RWPE2 (cell line): ENCODE measurements around the gene COL23A1.

Source experiments
- ATAC-seq: fragments of 200-7000 bp; cut with Tn5 transposase; 3 replicates; pipeline ENCODE4 v1.9.1; 2021; ENCODE audit warnings: low read depth
- DNase-seq: peaks from one replicate; pipeline ENCODE4 v3.0.0-alpha.2; 2020; ENCODE audit warnings: low spot score
- H3K27ac ChIP-seq: fragments of 450-650 bp; 2 replicates; pipeline ENCODE4 v1.5.1; 2017; ENCODE audit warnings: mild to moderate bottlenecking; ENCODE audit not compliant: poor library complexity, severe bottlenecking
- H3K27me3 ChIP-seq: fragments of 250-450 bp; sonication (Bioruptor Pico); 2 replicates; pipeline ENCODE4 v1.5.1; 2021; ENCODE audit warnings: mild to moderate bottlenecking, moderate library complexity; ENCODE audit not compliant: insufficient read depth, poor library complexity, severe bottlenecking
- H3K36me3 ChIP-seq: fragments of 250-450 bp; sonication (Bioruptor Pico); 2 replicates; pipeline ENCODE4 v1.5.1; 2020; ENCODE audit warnings: low read depth, mild to moderate bottlenecking, moderate library complexity
- H3K4me1 ChIP-seq: fragments of 250-450 bp; sonication (Bioruptor Pico); 2 replicates; pipeline ENCODE4 v1.5.1; 2021; ENCODE audit warnings: mild to moderate bottlenecking, moderate library complexity; ENCODE audit not compliant: insufficient read depth, poor library complexity, severe bottlenecking
- H3K4me3 ChIP-seq: fragments of 250-450 bp; sonication (Bioruptor Pico); 2 replicates; pipeline ENCODE4 v1.5.1; 2021; ENCODE audit warnings: mild to moderate bottlenecking, moderate library complexity; ENCODE audit not compliant: severe bottlenecking
- H3K9me3 ChIP-seq: fragments of 250-450 bp; sonication (Bioruptor Pico); 2 replicates; pipeline ENCODE4 v1.5.1; 2021; ENCODE audit warnings: mild to moderate bottlenecking, moderate library complexity; ENCODE audit not compliant: severe bottlenecking
- TF ChIP-seq, protein P1 (sequence below): fragments of 450-650 bp; IDR thresholded peaks from one replicate; pipeline ENCODE4 v1.5.1; 2017; ENCODE audit warnings: mild to moderate bottlenecking, moderate library complexity; ENCODE audit not compliant: poor library complexity, severe bottlenecking

The COL23A1 gene

DNA sequence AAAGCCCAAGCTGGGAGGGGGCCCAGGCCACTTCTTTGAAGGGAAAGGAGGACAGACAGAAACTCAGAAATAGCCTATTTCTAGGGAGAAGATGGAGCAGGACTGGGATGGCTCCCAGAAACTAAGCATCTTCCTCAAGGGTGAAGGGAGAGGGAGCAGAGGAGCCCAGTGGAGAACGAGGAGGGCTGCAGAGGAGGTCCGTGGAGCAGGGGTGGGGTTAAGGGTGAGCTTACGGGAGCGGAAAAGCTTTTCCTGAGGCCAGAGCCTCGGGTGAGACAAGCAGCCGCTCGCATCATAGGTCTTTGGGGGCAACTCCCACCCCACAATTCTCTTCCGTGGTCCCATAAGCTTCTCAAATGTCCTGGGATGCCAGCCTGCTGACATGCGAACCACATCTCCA lies 230.5 kb downstream of the COL23A1 start:
- Histone ChIP-seq H3K4me1 (no peaks in the 10 kb centered on the region), H3K4me3 (no peak overlapping the region), H3K9me3 (no peaks in the 10 kb centered on the region), H3K27ac (no peak overlapping the region), H3K36me3 (no peaks in the 10 kb centered on the region), H3K27me3 (peaks cover 12% of the 10 kb centered on the region)
- TF ChIP-seq, protein P1, sequence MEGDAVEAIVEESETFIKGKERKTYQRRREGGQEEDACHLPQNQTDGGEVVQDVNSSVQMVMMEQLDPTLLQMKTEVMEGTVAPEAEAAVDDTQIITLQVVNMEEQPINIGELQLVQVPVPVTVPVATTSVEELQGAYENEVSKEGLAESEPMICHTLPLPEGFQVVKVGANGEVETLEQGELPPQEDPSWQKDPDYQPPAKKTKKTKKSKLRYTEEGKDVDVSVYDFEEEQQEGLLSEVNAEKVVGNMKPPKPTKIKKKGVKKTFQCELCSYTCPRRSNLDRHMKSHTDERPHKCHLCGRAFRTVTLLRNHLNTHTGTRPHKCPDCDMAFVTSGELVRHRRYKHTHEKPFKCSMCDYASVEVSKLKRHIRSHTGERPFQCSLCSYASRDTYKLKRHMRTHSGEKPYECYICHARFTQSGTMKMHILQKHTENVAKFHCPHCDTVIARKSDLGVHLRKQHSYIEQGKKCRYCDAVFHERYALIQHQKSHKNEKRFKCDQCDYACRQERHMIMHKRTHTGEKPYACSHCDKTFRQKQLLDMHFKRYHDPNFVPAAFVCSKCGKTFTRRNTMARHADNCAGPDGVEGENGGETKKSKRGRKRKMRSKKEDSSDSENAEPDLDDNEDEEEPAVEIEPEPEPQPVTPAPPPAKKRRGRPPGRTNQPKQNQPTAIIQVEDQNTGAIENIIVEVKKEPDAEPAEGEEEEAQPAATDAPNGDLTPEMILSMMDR, result no peak
- DNase-seq (no peak), ATAC-seq (no peak)

DNA sequence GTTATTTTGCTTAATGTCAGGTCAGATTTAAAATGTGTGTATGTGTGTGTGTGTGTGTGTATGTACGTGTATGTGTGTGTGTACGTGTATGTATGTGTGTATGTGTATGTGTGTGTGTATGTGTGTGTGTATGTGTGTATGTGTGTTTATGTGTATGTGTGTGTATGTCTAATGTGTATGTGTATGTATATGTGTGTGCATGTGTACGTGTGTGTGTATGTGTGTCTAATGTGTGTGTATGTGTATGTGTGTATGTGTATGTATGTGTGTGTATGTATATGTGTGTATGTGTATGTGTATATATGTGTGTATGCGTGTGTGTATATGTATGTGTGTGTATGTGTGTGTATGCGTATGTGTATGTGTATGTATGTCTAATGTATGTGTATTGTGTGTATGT lies 232.5 kb downstream of the COL23A1 start:
- Histone ChIP-seq H3K27ac (no peak overlapping the region), H3K9me3 (no peaks in the 10 kb centered on the region), H3K4me3 (no peak overlapping the region), H3K36me3 (no peaks in the 10 kb centered on the region), H3K4me1 (no peaks in the 10 kb centered on the region), H3K27me3 (peaks cover 12% of the 10 kb centered on the region)
- TF ChIP-seq, protein P1, result no peak
- ATAC-seq (no peak), DNase-seq (no peak)

DNA sequence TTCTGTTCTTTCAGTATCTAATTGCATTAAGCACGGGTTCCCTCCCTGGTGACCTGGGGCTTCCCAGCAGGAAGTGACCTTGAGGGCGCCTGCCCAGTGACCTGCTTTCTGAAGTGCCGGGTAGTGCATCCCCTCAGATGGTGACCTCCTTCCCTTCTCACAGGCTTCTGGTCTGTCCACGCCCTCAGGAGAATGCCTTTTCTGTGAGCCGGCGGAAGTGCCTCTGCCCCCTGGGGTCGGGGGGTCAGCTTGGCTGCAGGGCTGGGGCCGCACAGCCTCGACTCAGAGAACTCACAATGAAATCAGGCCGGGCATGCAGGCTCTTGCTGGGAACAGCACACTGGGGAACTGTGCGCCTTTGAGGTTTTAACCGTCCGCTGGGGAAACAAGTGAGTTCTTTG lies 233.1 kb downstream of the COL23A1 start:
- no peak for DNase-seq
- Histone ChIP-seq H3K4me3 (no peak overlapping the region), H3K4me1 (no peaks in the 10 kb centered on the region), H3K9me3 (no peaks in the 10 kb centered on the region), H3K27me3 (peaks cover 12% of the 10 kb centered on the region), H3K27ac (no peak overlapping the region), H3K36me3 (no peaks in the 10 kb centered on the region)
- TF ChIP-seq, protein P1, result no peak
- ATAC-seq, result peak; percentile 22; the same call in 1 of the 3 replicates

DNA sequence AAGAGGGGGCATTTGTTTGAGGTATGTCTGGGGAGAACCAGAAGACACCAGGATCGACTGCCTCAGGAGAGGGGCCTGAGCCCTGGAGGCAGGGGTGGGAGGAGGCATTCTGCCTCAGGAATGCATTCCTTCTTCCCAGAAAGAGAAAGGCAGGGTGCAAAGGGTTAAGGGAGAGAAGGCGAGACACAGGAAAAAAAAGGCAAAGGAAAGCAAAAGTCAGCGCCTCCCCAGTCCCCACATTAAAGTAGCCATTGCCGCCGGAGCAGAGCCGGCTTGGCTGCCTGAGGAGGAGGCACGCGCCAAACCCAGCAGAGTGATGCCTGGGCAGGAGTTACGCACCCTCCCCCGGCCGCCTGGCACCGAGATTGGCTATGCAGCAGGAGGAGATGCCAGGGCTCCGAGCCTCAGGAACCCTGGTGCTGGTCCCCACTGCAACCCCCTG lies 233.7 kb downstream of the COL23A1 start:
- Histone ChIP-seq H3K27me3 (peaks cover 12% of the 10 kb centered on the region), H3K27ac (no peak overlapping the region), H3K36me3 (no peaks in the 10 kb centered on the region), H3K9me3 (no peaks in the 10 kb centered on the region), H3K4me3 (no peak overlapping the region), H3K4me1 (no peaks in the 10 kb centered on the region)
- TF ChIP-seq, protein P1, result no peak
- ATAC-seq (peak; percentile 37; the same call in 1 of the 3 replicates), DNase-seq (no peak)

DNA sequence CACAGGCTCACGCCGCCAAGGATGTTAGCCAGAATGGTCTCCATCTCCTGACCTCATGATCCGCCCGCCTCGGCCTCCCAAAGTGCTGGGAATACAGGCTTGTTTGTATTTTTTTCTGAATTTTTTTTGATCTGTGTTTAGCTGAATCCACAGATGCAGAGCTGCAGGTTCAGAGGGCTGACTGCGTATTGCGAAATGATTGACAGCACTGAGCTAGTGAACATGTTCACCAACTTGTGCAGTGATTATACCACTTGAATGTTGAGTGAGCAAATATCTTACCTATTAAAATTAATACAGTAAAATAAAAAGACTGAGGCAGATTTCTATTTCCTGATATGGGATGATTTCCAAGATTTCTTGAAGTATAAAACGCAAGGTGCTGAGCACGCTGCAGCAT lies 234.5 kb downstream of the COL23A1 start:
- no peaks in the 10 kb centered on the region for H3K4me1 ChIP-seq
- H3K9me3 ChIP-seq, result no peaks in the 10 kb centered on the region
- H3K4me3 ChIP-seq, result no peak overlapping the region
- H3K27ac ChIP-seq, result no peak overlapping the region
- DNase-seq (no peak), ATAC-seq (no peak)
- TF ChIP-seq, protein P1, result no peak
- peaks cover 12% of the 10 kb centered on the region for H3K27me3 ChIP-seq
- H3K36me3 ChIP-seq, result no peaks in the 10 kb centered on the region
